GM18867 (cell line): ENCODE measurements around the gene HSPBAP1.
"Not testable (repeated sequence)": the region's sequence is repeated elsewhere in the genome, so short reads cannot be mapped to it uniquely, and the experiment has no call there.

ENCODE experiments used
- ATAC-seq: cut with Tn5 transposase; IDR thresholded peaks from one replicate; pipeline ENCODE4 v1.9.1; 2021; ENCODE audit warnings: mild to moderate bottlenecking, moderate library complexity; ENCODE audit not compliant: unreplicated experiment

HSPBAP1 gene

GRCh38 chr3:122786066-122786465, 7.6 kb downstream of the HSPBAP1 start:
- no peak for ATAC-seq

GRCh38 chr3:122785231-122785630, 8.4 kb downstream of the HSPBAP1 start:
- ATAC-seq: no peak

- ATAC-seq: no peak
Observed at GRCh38 chr3:122784436-122784835, 9.2 kb downstream of the HSPBAP1 start.

GRCh38 chr3:122782804-122783203, 10.8 kb downstream of the HSPBAP1 start:
- no peak for ATAC-seq

- ATAC-seq: no peak
Observed at GRCh38 chr3:122777563-122777962, 16.1 kb downstream of the HSPBAP1 start.

- no peak for ATAC-seq
Observed at GRCh38 chr3:122776675-122777468, 16.8 kb downstream of the HSPBAP1 start.

- ATAC-seq: no peak
Observed at GRCh38 chr3:122774564-122774963, 19.1 kb downstream of the HSPBAP1 start.

GRCh38 chr3:122773944-122774509, 19.6 kb downstream of the HSPBAP1 start:
- no peak for ATAC-seq

- ATAC-seq: no peak
Observed at GRCh38 chr3:122772827-122773226, 20.8 kb downstream of the HSPBAP1 start.

GRCh38 chr3:122770521-122771202, 23.0 kb downstream of the HSPBAP1 start:
- no peak for ATAC-seq

GRCh38 chr3:122767540-122768372, 25.9 kb downstream of the HSPBAP1 start:
- ATAC-seq: no peak

GRCh38 chr3:122766430-122766829, 27.2 kb downstream of the HSPBAP1 start:
- no peak for ATAC-seq

GRCh38 chr3:122760453-122761271, 33.0 kb downstream of the HSPBAP1 start:
- no peak for ATAC-seq

- ATAC-seq: no peak
Observed at GRCh38 chr3:122758877-122759560, 34.6 kb downstream of the HSPBAP1 start.

GRCh38 chr3:122755491-122755890, 38.1 kb downstream of the HSPBAP1 start:
- no peak for ATAC-seq

- ATAC-seq: peak; percentile 60
Observed at GRCh38 chr3:122754929-122755328, 38.7 kb downstream of the HSPBAP1 start.

GRCh38 chr3:122748347-122748746, 45.3 kb downstream of the HSPBAP1 start:
- ATAC-seq: no peak

GRCh38 chr3:122747295-122747694, 46.3 kb downstream of the HSPBAP1 start:
- not testable (repeated sequence) for ATAC-seq

- ATAC-seq: no peak
Observed at GRCh38 chr3:122745369-122746021, 48.1 kb downstream of the HSPBAP1 start.
